ENCODE data around the gene NMNAT2. TPM values are rescaled to one million over a fixed set of nuclear protein-coding genes. Genes with fewer than 3 reads are reported as not detected.

The NMNAT2 gene
- total RNA-seq, 4 donors from 2014 or later, result 0.93 to 2.2 (median 1.9) TPM

GRCh38 chr1:183210681-183211080 lies 207.5 kb downstream of the NMNAT2 start:
- no peaks in the 10 kb centered on the region for H3K27me3 ChIP-seq
- no peak overlapping the region for H3K27ac ChIP-seq
- no peaks in the 10 kb centered on the region for H3K9me3 ChIP-seq
- H3K36me3 ChIP-seq, result no peaks in the 10 kb centered on the region
- H3K4me3 ChIP-seq, result no peak overlapping the region
- TF ChIP-seq POLR2A (IDR thresholded peaks at IDR 0.05), result no peak
- no peak for TF ChIP-seq CTCF (IDR thresholded peaks at IDR 0.05)
- TF ChIP-seq POLR2AphosphoS5 (IDR thresholded peaks at IDR 0.05), result no peak
- TF ChIP-seq EP300 (IDR thresholded peaks at IDR 0.05), result no peak
- ATAC-seq, result no peak
- H3K4me1 ChIP-seq, result peaks cover 0 to 5% (median 0%) of the 10 kb centered on the region in 3 donors

- H3K27ac ChIP-seq, result no peak overlapping the region
- H3K4me1 ChIP-seq, result peaks cover 0 to 15% (median 0%) of the 10 kb centered on the region in 3 donors
- H3K9me3 ChIP-seq, result no peaks in the 10 kb centered on the region
- TF ChIP-seq CTCF (IDR thresholded peaks at IDR 0.05), result no peak
- TF ChIP-seq EP300 (IDR thresholded peaks at IDR 0.05), result no peak
- no peak for TF ChIP-seq POLR2A (IDR thresholded peaks at IDR 0.05)
- no peak for TF ChIP-seq POLR2AphosphoS5 (IDR thresholded peaks at IDR 0.05)
- H3K27me3 ChIP-seq, result no peaks in the 10 kb centered on the region
- ATAC-seq, result peak; percentile 63
- no peak overlapping the region for H3K4me3 ChIP-seq
- no peaks in the 10 kb centered on the region for H3K36me3 ChIP-seq
Observed at GRCh38 chr1:183209533-183210158, 208.5 kb downstream of the NMNAT2 start.

- Histone ChIP-seq H3K27ac (no peak overlapping the region), H3K9me3 (no peaks in the 10 kb centered on the region), H3K36me3 (no peaks in the 10 kb centered on the region), H3K27me3 (no peaks in the 10 kb centered on the region), H3K4me1 (peaks cover 0 to 16% (median 0%) of the 10 kb centered on the region in 3 donors), H3K4me3 (no peak overlapping the region)
- no peak for ATAC-seq
- TF ChIP-seq POLR2A (IDR thresholded peaks at IDR 0.05), result no peak
- TF ChIP-seq EP300 (IDR thresholded peaks at IDR 0.05), result no peak
- WGBS, 2 donors (ENCODE audit: low coverage in 1 of 2), result 87 to 95% methylated on average over 5 to 6 of the region's 6 CpGs
Observed at GRCh38 chr1:183206538-183207122, 211.6 kb downstream of the NMNAT2 start.

GRCh38 chr1:183205196-183205781 lies 212.9 kb downstream of the NMNAT2 start:
- 43 to 58% methylated on average over 1 to 2 of the region's 3 CpGs for WGBS, 2 donors (ENCODE audit: low coverage in 1 of 2)

GRCh38 chr1:183203094-183203493 lies 215.1 kb downstream of the NMNAT2 start:
- 86 to 89% methylated on average over 2 of the region's 3 CpGs for WGBS, 2 donors (ENCODE audit: low coverage in 1 of 2)

More at GRCh38 chr1:183205196-183205781, 212.9 kb downstream of the NMNAT2 start:
- peak; percentile 86 for ATAC-seq
- Histone ChIP-seq H3K4me3 (no peak overlapping the region), H3K4me1 (peaks cover 0 to 16% (median 0%) of the 10 kb centered on the region in 3 donors), H3K36me3 (no peaks in the 10 kb centered on the region), H3K27me3 (no peaks in the 10 kb centered on the region), H3K27ac (peak overlapping the region; percentile 24 to 79 (median 72)), H3K9me3 (no peaks in the 10 kb centered on the region)
- peak; percentile 96 for TF ChIP-seq POLR2AphosphoS5 (IDR thresholded peaks at IDR 0.05)
- TF ChIP-seq CTCF (IDR thresholded peaks at IDR 0.05), result no peak
- peak; percentile 14 for TF ChIP-seq EP300 (IDR thresholded peaks at IDR 0.05)

More at GRCh38 chr1:183203094-183203493, 215.1 kb downstream of the NMNAT2 start:
- H3K9me3 ChIP-seq, result no peaks in the 10 kb centered on the region
- no peak for ATAC-seq
- H3K27me3 ChIP-seq, result no peaks in the 10 kb centered on the region
- no peak for TF ChIP-seq EP300 (IDR thresholded peaks at IDR 0.05)
- TF ChIP-seq CTCF (IDR thresholded peaks at IDR 0.05), result no peak
- TF ChIP-seq POLR2A (IDR thresholded peaks at IDR 0.05), result no peak
- no peak for TF ChIP-seq POLR2AphosphoS5 (IDR thresholded peaks at IDR 0.05)
- H3K4me1 ChIP-seq, result peaks cover 0 to 23% (median 0%) of the 10 kb centered on the region in 3 donors
- H3K4me3 ChIP-seq, result no peak overlapping the region
- peak overlapping the region in 1 of 4 donors; percentile 23 for H3K27ac ChIP-seq
- H3K36me3 ChIP-seq, result no peaks in the 10 kb centered on the region
